Nephron progenitor cell (in vitro differentiated cells): ENCODE measurements around the gene RAPGEF4.

Source experiments
- DNase-seq: peaks from one replicate; pipeline ENCODE4 v3.0.0; 2021
- H3K27ac Mint-ChIP-seq: 2 replicates; pipeline ENCODE4 v1.8.0; 2021; ENCODE audit warnings: mild to moderate bottlenecking, moderate library complexity, mixed read lengths
- H3K27me3 Mint-ChIP-seq: 2 replicates; pipeline ENCODE4 v1.8.0; 2021; ENCODE audit warnings: mild to moderate bottlenecking, low read depth, mixed read lengths; ENCODE audit not compliant: poor library complexity
- H3K36me3 Mint-ChIP-seq: 2 replicates; pipeline ENCODE4 v1.8.0; 2021; ENCODE audit warnings: low read depth, mixed read lengths
- H3K4me1 Mint-ChIP-seq: 2 replicates; pipeline ENCODE4 v1.8.0; 2021; ENCODE audit warnings: mixed read lengths
- H3K4me3 Mint-ChIP-seq: 2 replicates; pipeline ENCODE4 v1.8.0; 2021; ENCODE audit warnings: mild to moderate bottlenecking, moderate library complexity, mixed read lengths
- H3K9me3 Mint-ChIP-seq: 2 replicates; pipeline ENCODE4 v1.8.0; 2021; ENCODE audit warnings: mild to moderate bottlenecking, moderate library complexity, mixed read lengths
- TF ChIP-seq, protein P1 (sequence below): fragments of 200-600 bp; sonication (generic); IDR thresholded peaks from 2 replicates; pipeline ENCODE4 v1.5.0; 2021; ENCODE audit warnings: antibody characterized with exemption

Gene RAPGEF4

GRCh38 chr2:172904236-172904635 is 168.6 kb downstream of the RAPGEF4 start:
- Mint-ChIP-seq H3K27ac (no peak overlapping the region), H3K4me3 (no peak overlapping the region), H3K27me3 (peaks cover 12% of the 10 kb centered on the region), H3K36me3 (no peaks in the 10 kb centered on the region), H3K9me3 (no peaks in the 10 kb centered on the region), H3K4me1 (peaks cover 35% of the 10 kb centered on the region)
- DNase-seq, result no peak
- TF ChIP-seq, protein P1, sequence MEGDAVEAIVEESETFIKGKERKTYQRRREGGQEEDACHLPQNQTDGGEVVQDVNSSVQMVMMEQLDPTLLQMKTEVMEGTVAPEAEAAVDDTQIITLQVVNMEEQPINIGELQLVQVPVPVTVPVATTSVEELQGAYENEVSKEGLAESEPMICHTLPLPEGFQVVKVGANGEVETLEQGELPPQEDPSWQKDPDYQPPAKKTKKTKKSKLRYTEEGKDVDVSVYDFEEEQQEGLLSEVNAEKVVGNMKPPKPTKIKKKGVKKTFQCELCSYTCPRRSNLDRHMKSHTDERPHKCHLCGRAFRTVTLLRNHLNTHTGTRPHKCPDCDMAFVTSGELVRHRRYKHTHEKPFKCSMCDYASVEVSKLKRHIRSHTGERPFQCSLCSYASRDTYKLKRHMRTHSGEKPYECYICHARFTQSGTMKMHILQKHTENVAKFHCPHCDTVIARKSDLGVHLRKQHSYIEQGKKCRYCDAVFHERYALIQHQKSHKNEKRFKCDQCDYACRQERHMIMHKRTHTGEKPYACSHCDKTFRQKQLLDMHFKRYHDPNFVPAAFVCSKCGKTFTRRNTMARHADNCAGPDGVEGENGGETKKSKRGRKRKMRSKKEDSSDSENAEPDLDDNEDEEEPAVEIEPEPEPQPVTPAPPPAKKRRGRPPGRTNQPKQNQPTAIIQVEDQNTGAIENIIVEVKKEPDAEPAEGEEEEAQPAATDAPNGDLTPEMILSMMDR, result no peak

DNA sequence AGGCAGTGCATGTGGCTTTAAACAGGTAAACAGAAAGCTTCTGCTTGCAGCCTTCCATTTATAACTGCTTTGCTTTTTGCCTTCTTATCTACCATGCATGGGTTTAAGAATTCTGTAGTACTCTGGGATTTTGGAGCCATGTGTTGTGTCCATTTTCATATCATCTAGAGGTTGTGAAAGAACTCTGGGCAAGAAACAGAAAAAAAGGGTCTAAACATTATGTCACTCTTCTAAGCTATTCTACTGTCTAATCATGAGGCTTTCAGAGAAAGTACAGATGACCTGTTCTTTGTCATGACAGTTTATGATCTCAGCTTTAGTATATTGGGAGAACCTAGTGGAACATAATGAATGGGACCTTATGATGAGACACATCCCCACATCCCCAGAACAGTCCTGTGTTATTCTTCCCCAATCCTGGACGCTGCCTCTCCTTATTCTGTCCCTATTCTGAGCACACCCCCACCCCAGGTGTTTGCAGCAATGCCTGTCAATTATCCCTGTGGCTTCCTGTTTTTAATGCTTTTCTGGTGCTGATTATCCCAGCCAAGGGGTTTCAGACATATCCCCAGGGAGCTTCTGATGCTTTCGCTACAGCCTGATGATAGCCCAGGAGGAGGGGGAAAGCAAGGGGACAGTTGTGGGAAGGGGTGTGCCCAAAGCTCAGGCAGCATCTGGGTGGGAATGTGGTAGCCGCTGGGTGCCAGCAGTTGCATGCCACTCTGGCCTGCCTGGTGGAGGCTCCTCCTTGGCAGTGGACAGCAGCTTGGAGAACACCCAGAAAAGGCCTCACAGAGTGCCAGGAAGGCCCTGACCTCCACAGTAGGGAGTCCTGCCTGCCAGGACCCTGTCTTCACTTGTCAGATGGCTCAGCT is 170.5 kb downstream of the RAPGEF4 start:
- TF ChIP-seq, protein P1, result no peak
- Mint-ChIP-seq H3K27ac (no peak overlapping the region), H3K4me3 (no peak overlapping the region), H3K27me3 (peaks cover 21% of the 10 kb centered on the region), H3K4me1 (peaks cover 35% of the 10 kb centered on the region), H3K9me3 (no peaks in the 10 kb centered on the region), H3K36me3 (no peaks in the 10 kb centered on the region)
- DNase-seq, result no peak

GRCh38 chr2:172908275-172908674 is 172.6 kb downstream of the RAPGEF4 start:
- H3K4me3 Mint-ChIP-seq, result no peak overlapping the region
- no peaks in the 10 kb centered on the region for H3K9me3 Mint-ChIP-seq
- H3K36me3 Mint-ChIP-seq, result no peaks in the 10 kb centered on the region
- no peak for DNase-seq
- peaks cover 35% of the 10 kb centered on the region for H3K4me1 Mint-ChIP-seq
- H3K27me3 Mint-ChIP-seq, result peaks cover 19% of the 10 kb centered on the region
- H3K27ac Mint-ChIP-seq, result no peak overlapping the region
- TF ChIP-seq, protein P1, result no peak

- Mint-ChIP-seq H3K27me3 (peaks cover 19% of the 10 kb centered on the region), H3K27ac (no peak overlapping the region), H3K4me3 (no peak overlapping the region), H3K4me1 (peaks cover 23% of the 10 kb centered on the region), H3K9me3 (no peaks in the 10 kb centered on the region), H3K36me3 (no peaks in the 10 kb centered on the region)
- DNase-seq, result no peak
- TF ChIP-seq, protein P1, result no peak
Observed at GRCh38 chr2:172909454-172909853, 173.8 kb downstream of the RAPGEF4 start.

GRCh38 chr2:172912266-172912665 is 176.6 kb downstream of the RAPGEF4 start:
- Mint-ChIP-seq H3K27ac (no peak overlapping the region), H3K4me3 (no peak overlapping the region), H3K27me3 (peaks cover 19% of the 10 kb centered on the region)

More at GRCh38 chr2:172912266-172912665, 176.6 kb downstream of the RAPGEF4 start:
- no peak for DNase-seq
- Mint-ChIP-seq H3K4me1 (no peaks in the 10 kb centered on the region), H3K9me3 (no peaks in the 10 kb centered on the region), H3K36me3 (no peaks in the 10 kb centered on the region)
- TF ChIP-seq, protein P1, result no peak
